Mucosa of descending colon (tissue), 3 donors: ENCODE results near the gene ZNF275. TPM values are rescaled to one million over a fixed set of nuclear protein-coding genes. Genes with fewer than 3 reads are reported as not detected.

Experiments used
- ATAC-seq: fragments of 200-7000 bp; cut with Tn5 transposase; one replicate; pipeline ENCODE4 v1.9.1; 2020; ENCODE audit warnings: mild to moderate bottlenecking, moderate library complexity
- DNase-seq, 3 donors: peaks; one replicate each; pipeline ENCODE4 v3.0.0-alpha.2; 2020
- H3K36me3 ChIP-seq: fragments of 200-600 bp; one replicate; pipeline ENCODE4 v1.8.0; 2021; ENCODE audit warnings: low read depth, mild to moderate bottlenecking
- H3K4me1 ChIP-seq: fragments of 200-600 bp; one replicate; pipeline ENCODE4 v1.8.0; 2021; ENCODE audit warnings: low read depth, mild to moderate bottlenecking
- H3K4me3 ChIP-seq: fragments of 200-600 bp; one replicate; pipeline ENCODE4 v1.8.0; 2021; ENCODE audit warnings: mild to moderate bottlenecking
- H3K9me3 ChIP-seq: fragments of 200-600 bp; one replicate; pipeline ENCODE4 v1.8.0; 2021; ENCODE audit warnings: mild to moderate bottlenecking
- CTCF ChIP-seq: fragments of 200-600 bp; IDR thresholded peaks from one replicate; pipeline ENCODE4 v1.8.0; 2022; ENCODE audit warnings: antibody characterized with exemption, mild to moderate bottlenecking
- intact Hi-C, 2 donors: fragments of 100-400 bp; cut with DNase I in 1 of 2; cut with micrococcal nuclease in 1 of 2; formaldehyde crosslinking; loops; one replicate each; pipeline versions ENCODE4 v1.11.0 to v1.11.1; 2022; cut with DNase I, micrococcal nuclease
- total RNA-seq, 3 donors: library from RNA; stranded (reverse); fragmentation: NEBNext Ultra II Directional in 2 of 3; extraction: Animal tissue kit (Norgen Biotek cat#: 25700) in 2 of 3; gene quantifications; one replicate each; pipeline versions ENCODE4 v1.2.1 to v1.2.4, GENCODE V29; 2021 to 2023
- donor health status: DM: no; HTN: no; CAD: no; lungs with moderate emphysema.
- donor health status: DM: no; HTN: no; CAD: no.
- donor health status: DM: no; HTN: yes; CAD: no.

ZNF275 gene
- total RNA-seq, 3 donors from 2014 or later, result 5.2 to 10.0 (median 6.1) TPM

- intact Hi-C loops, result no loop called here
- H3K9me3 ChIP-seq, result peaks cover 5% of the 10 kb centered on the region
- DNase-seq (no peak), ATAC-seq (no peak)
- TF ChIP-seq CTCF, result no peak
- no peaks in the 10 kb centered on the region for H3K4me1 ChIP-seq
- H3K4me3 ChIP-seq, result no peak overlapping the region
- H3K36me3 ChIP-seq, result no peaks in the 10 kb centered on the region
These were observed 23.9 kb downstream of the ZNF275 start for GRCh38 chrX:153357877-153358276.

GRCh38 chrX:153361781-153362397 is 27.9 kb downstream of the ZNF275 start:
- no peaks in the 10 kb centered on the region for H3K36me3 ChIP-seq
- no peaks in the 10 kb centered on the region for H3K4me1 ChIP-seq
- ATAC-seq (no peak), DNase-seq (no peak)
- TF ChIP-seq CTCF, result no peak
- no peak overlapping the region for H3K4me3 ChIP-seq
- H3K9me3 ChIP-seq, result peaks cover 5% of the 10 kb centered on the region
- intact Hi-C loops, result no loop called here

GRCh38 chrX:153365670-153366069 is 31.7 kb downstream of the ZNF275 start:
- Histone ChIP-seq H3K9me3 (no peaks in the 10 kb centered on the region), H3K4me1 (no peaks in the 10 kb centered on the region), H3K36me3 (no peaks in the 10 kb centered on the region), H3K4me3 (no peak overlapping the region)
- no peak for DNase-seq
- ATAC-seq, result no peak
- no peak for TF ChIP-seq CTCF
- intact Hi-C loops, result no loop called here

GRCh38 chrX:153366119-153366518 is 32.2 kb downstream of the ZNF275 start:
- no peaks in the 10 kb centered on the region for H3K9me3 ChIP-seq
- ATAC-seq, result no peak
- no peak overlapping the region for H3K4me3 ChIP-seq
- H3K4me1 ChIP-seq, result no peaks in the 10 kb centered on the region
- TF ChIP-seq CTCF, result no peak
- H3K36me3 ChIP-seq, result no peaks in the 10 kb centered on the region
- no peak for DNase-seq
- intact Hi-C loops, result no loop called here

- H3K4me1 ChIP-seq, result no peaks in the 10 kb centered on the region
- ATAC-seq (no peak), DNase-seq (no peak)
- intact Hi-C loops, result no loop called here
- no peaks in the 10 kb centered on the region for H3K36me3 ChIP-seq
- no peak overlapping the region for H3K4me3 ChIP-seq
- H3K9me3 ChIP-seq, result no peaks in the 10 kb centered on the region
- no peak for TF ChIP-seq CTCF
These were observed 33.1 kb downstream of the ZNF275 start for GRCh38 chrX:153366878-153367538.
